Smooth muscle cell (in vitro differentiated cells): ENCODE measurements around the gene HK3. TPM values are rescaled to one million over a fixed set of nuclear protein-coding genes. Genes with fewer than 3 reads are reported as not detected.

Source experiments
- DNase-seq: peaks from one replicate; lab custom pipeline; 2025; ENCODE audit not compliant: unreplicated experiment; lab: John Stamatoyannopoulos, UW
- H2AFZ ChIP-seq: fragments of 200-600 bp; sonication (generic); 2 replicates; pipeline ENCODE4 v1.6.0; 2016; ENCODE audit warnings: antibody characterized with exemption, low read depth, mild to moderate bottlenecking
- H3F3A ChIP-seq: fragments of 200-600 bp; sonication (generic); 2 replicates; pipeline ENCODE4 v1.6.0; 2017; ENCODE audit warnings: antibody characterized with exemption, low read depth
- H3K27ac ChIP-seq: fragments of 200-600 bp; sonication (generic); 2 replicates; pipeline ENCODE4 v1.5.1; 2016; ENCODE audit warnings: low read depth, mild to moderate bottlenecking
- H3K27me3 ChIP-seq: fragments of 200-600 bp; sonication (generic); 2 replicates; pipeline ENCODE4 v1.6.1; 2016; ENCODE audit warnings: low read depth, mild to moderate bottlenecking
- H3K36me3 ChIP-seq: fragments of 200-600 bp; sonication (generic); 2 replicates; pipeline ENCODE4 v1.5.1; 2016; ENCODE audit warnings: low read depth
- H3K4me1 ChIP-seq: fragments of 200-600 bp; sonication (generic); 2 replicates; pipeline ENCODE4 v1.5.1; 2016; ENCODE audit warnings: low read depth
- H3K4me2 ChIP-seq: fragments of 200-600 bp; sonication (generic); 2 replicates; pipeline ENCODE4 v1.6.0; 2016; ENCODE audit warnings: mild to moderate bottlenecking
- H3K4me3 ChIP-seq: fragments of 200-600 bp; sonication (generic); 2 replicates; pipeline ENCODE4 v1.5.1; 2016; ENCODE audit warnings: mild to moderate bottlenecking
- H3K79me2 ChIP-seq: fragments of 200-600 bp; sonication (generic); 2 replicates; pipeline ENCODE4 v1.6.0; 2016; ENCODE audit warnings: low read depth, mild to moderate bottlenecking
- H3K9ac ChIP-seq: fragments of 200-600 bp; sonication (generic); 2 replicates; pipeline ENCODE4 v1.6.0; 2016; ENCODE audit warnings: low read depth
- H3K9me3 ChIP-seq: fragments of 200-600 bp; sonication (generic); replicated peaks from 2 replicates; pipeline ENCODE4 v1.5.1; 2016; ENCODE audit warnings: low read depth
- H4K20me1 ChIP-seq: fragments of 200-600 bp; sonication (generic); 2 replicates; pipeline ENCODE4 v1.6.0; 2016; ENCODE audit warnings: low read depth
- CTCF ChIP-seq: fragments of 200-600 bp; sonication (generic); IDR thresholded peaks from 2 replicates; pipeline ENCODE4 v1.5.1; 2017; ENCODE audit warnings: borderline replicate concordance, mild to moderate bottlenecking, antibody characterized with exemption; ENCODE audit not compliant: insufficient read depth, poor library complexity, severe bottlenecking
- WGBS: methylation state at CpG from one replicate; pipeline ENCODE4 v1.1.7; 2016; ENCODE audit warnings: low lambda C conversion rate; 5-methylcytosine and 5-hydroxymethylcytosine counted together
- polyA plus RNA-seq: library from polyadenylated mRNA; unstranded; fragments of >200 nt; fragmentation: Nextera tagmentation; extraction: Ambion mirVana; gene quantifications from 2 replicates; pipeline ENCODE4 v1.2.1, GENCODE V29; 2016
- total RNA-seq: library from RNA; depleted of rRNA; stranded (reverse); fragments of >200 nt; gene quantifications from 2 replicates; pipeline ENCODE4 v1.2.3, GENCODE V29; 2014

The HK3 gene
- total and polyA plus RNA-seq, 2 experiments from 2014 or later = not detected

GRCh38 chr5:176857894-176858273 lies 41.3 kb downstream of the HK3 start:
- no peaks in the 10 kb centered on the region for H3K79me2 ChIP-seq
- H3K9ac ChIP-seq = no peak overlapping the region
- H3K4me2 ChIP-seq = no peak overlapping the region
- WGBS = 95% methylated on average over 6 of the region's 11 CpGs
- no peaks in the 10 kb centered on the region for H3K9me3 ChIP-seq
- no peaks in the 10 kb centered on the region for H3K36me3 ChIP-seq
- no peaks in the 10 kb centered on the region for H4K20me1 ChIP-seq
- H2AFZ ChIP-seq = no peak overlapping the region
- no peak overlapping the region for H3K27ac ChIP-seq
- H3F3A ChIP-seq = no peaks in the 10 kb centered on the region
- TF ChIP-seq CTCF = no peak
- DNase-seq = no peak
- H3K4me3 ChIP-seq = no peak overlapping the region
- H3K27me3 ChIP-seq = peaks cover 26% of the 10 kb centered on the region
- H3K4me1 ChIP-seq = peaks cover 4% of the 10 kb centered on the region

- Histone ChIP-seq H3K27me3 (peaks cover 23% of the 10 kb centered on the region), H3K36me3 (no peaks in the 10 kb centered on the region), H3K4me1 (no peaks in the 10 kb centered on the region), H3F3A (no peaks in the 10 kb centered on the region), H4K20me1 (no peaks in the 10 kb centered on the region), H3K27ac (no peak overlapping the region), H3K4me3 (no peak overlapping the region), H2AFZ (no peak overlapping the region), H3K9ac (no peak overlapping the region), H3K4me2 (no peak overlapping the region), H3K9me3 (no peaks in the 10 kb centered on the region), H3K79me2 (no peaks in the 10 kb centered on the region)
- TF ChIP-seq CTCF = no peak
- WGBS = 82% methylated on average over 18 of the region's 19 CpGs
- no peak for DNase-seq
Measured at GRCh38 chr5:176857216-176857893, 41.8 kb downstream of the HK3 start.

- Histone ChIP-seq H3K36me3 (no peaks in the 10 kb centered on the region), H3K4me2 (no peak overlapping the region), H3K4me1 (no peaks in the 10 kb centered on the region), H4K20me1 (no peaks in the 10 kb centered on the region), H3K27me3 (peaks cover 23% of the 10 kb centered on the region), H3K9ac (no peak overlapping the region), H3K79me2 (no peaks in the 10 kb centered on the region), H3K4me3 (no peak overlapping the region), H2AFZ (no peak overlapping the region), H3F3A (no peaks in the 10 kb centered on the region), H3K27ac (no peak overlapping the region), H3K9me3 (no peaks in the 10 kb centered on the region)
- DNase-seq = no peak
- 93% methylated on average over 5 of the region's 8 CpGs for WGBS
- no peak for TF ChIP-seq CTCF
Measured at GRCh38 chr5:176856746-176857145, 42.4 kb downstream of the HK3 start.

- WGBS = 92% methylated on average over 18 of the region's 18 CpGs
- Histone ChIP-seq H3K9ac (no peak overlapping the region), H3K27me3 (peaks cover 23% of the 10 kb centered on the region), H2AFZ (no peak overlapping the region), H3K27ac (no peak overlapping the region), H3F3A (no peaks in the 10 kb centered on the region), H4K20me1 (no peaks in the 10 kb centered on the region), H3K79me2 (no peaks in the 10 kb centered on the region), H3K4me1 (no peaks in the 10 kb centered on the region), H3K4me3 (no peak overlapping the region), H3K36me3 (no peaks in the 10 kb centered on the region), H3K9me3 (no peaks in the 10 kb centered on the region), H3K4me2 (no peak overlapping the region)
- DNase-seq = no peak
- no peak for TF ChIP-seq CTCF
Measured at GRCh38 chr5:176855598-176855997, 43.5 kb downstream of the HK3 start.
